ENCODE data around the gene CDYL2.
"Not testable (repeated sequence)": the region's sequence is repeated elsewhere in the genome, so short reads cannot be mapped to it uniquely, and the experiment has no call there.

The CDYL2 gene

DNA sequence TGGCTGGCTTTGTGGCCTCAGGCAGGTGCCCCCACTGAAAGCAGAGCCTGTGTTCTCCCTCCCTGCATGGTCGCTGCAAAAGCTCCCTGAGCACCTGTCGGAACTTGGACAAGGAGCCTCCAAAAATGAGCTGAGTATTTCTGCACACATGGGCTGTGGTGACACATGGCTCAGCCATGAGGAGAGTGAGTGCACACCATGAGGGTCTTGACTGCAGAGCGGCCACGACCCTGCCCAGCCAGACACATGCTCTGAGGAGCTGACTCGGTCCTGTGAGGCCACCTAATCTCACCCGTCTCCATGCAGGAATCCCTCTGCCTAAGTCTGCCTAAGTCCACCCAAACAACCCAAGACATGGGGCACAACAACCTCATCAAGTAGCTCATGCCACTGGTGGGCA, 134.7 kb downstream of the CDYL2 start:
- DNase-seq (ENCODE audit: low read depth in 2 of 2) = no peak

DNA sequence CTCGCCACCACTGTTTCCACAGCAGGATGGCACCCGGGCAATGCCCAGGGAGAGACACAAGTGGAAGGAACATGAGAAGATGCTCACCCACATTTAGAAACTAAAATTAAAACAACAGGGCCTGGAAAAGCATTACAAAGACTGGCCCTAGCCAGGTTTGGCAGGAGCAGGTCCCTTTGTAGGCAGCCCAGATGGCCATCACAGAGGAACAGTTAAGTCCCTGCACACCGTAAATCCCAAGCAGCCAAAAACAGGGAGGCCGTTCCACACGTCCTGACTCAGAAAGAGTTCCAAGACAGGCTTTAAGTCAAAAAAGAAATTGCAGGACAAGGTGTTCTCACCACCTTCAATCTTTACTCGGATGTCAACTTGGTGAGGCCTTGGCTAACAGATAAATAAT, 136.5 kb downstream of the CDYL2 start:
- DNase-seq (ENCODE audit: low read depth in 2 of 2) = no peak

- DNase-seq (ENCODE audit: low read depth in 2 of 2) = no peak
These were observed 137.2 kb downstream of the CDYL2 start for GRCh38 chr16:80667251-80667560.

- no peak for DNase-seq (ENCODE audit: low read depth in 2 of 2)
These were observed 137.8 kb downstream of the CDYL2 start for GRCh38 chr16:80666378-80667250.

DNA sequence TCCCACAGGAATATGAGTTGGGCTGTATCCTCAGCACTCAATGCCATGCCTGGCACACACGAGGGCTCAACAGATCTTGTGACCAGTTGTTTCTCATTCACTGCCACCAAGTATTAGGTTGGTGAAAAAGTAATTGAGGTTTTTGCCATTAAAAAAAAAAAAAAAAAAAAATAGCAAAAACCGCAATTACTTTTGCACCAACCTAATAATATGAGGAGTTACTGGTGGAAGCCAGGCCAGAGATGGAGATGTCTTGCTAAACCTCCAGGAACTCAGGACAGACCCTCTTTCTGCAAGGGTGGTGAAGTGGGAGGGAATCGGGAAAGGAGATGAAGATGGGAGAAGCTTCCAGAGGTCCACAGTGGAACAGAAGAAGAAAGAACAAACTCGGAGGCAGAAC, 139.0 kb downstream of the CDYL2 start:
- no peak for DNase-seq (ENCODE audit: low read depth in 2 of 2)

- no peak for DNase-seq (ENCODE audit: low read depth in 2 of 2)
These were observed 139.6 kb downstream of the CDYL2 start for GRCh38 chr16:80664786-80665185.

- no peak for DNase-seq (ENCODE audit: low read depth in 2 of 2)
These were observed 140.2 kb downstream of the CDYL2 start for GRCh38 chr16:80664226-80664625.

- DNase-seq (ENCODE audit: low read depth in 2 of 2) = no peak
These were observed 141.3 kb downstream of the CDYL2 start for GRCh38 chr16:80663078-80663477.

DNA sequence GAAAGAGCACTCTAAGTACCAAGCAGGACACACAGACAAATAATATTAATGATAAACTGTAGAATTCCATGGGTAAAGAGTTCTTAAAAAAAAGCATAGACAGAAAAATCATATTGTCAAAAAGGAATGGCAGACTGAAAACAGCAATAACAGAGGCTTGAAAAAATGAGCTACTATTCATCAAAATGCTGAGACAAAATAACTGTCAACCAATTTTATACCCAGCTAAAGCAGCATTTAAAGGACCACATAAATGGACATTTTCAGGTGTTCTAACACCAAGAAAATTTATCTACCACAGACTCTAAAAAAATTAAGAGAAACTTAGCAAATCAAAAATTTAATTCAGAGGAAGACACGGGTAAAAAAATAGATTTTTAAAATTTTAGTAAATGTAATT, 144.5 kb downstream of the CDYL2 start:
- no peak for DNase-seq (ENCODE audit: low read depth in 2 of 2)

- DNase-seq (ENCODE audit: low read depth in 2 of 2) = peak in 1 of 2 donors; percentile 20
These were observed 147.7 kb downstream of the CDYL2 start for GRCh38 chr16:80656711-80657150.

DNA sequence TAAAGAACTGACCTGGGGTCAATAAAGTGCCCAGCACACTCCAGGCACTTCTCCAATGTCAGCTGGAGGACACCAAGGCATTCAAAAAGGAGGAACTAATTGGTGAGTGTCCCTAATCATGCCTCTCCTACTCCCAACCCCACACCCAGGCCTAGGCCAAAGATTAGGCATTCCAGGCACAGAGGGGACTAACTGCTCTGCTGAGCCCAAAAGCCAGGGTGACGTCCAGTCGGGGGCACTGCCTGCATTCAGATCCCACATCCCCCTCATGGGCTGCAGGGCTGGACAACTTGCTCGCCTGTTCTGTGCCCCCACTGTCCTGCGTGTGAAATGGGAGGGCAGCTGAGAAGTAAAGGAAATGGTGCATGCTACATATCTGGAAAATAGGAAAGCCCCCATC, 148.2 kb downstream of the CDYL2 start:
- DNase-seq (ENCODE audit: low read depth in 2 of 2) = no peak

DNA sequence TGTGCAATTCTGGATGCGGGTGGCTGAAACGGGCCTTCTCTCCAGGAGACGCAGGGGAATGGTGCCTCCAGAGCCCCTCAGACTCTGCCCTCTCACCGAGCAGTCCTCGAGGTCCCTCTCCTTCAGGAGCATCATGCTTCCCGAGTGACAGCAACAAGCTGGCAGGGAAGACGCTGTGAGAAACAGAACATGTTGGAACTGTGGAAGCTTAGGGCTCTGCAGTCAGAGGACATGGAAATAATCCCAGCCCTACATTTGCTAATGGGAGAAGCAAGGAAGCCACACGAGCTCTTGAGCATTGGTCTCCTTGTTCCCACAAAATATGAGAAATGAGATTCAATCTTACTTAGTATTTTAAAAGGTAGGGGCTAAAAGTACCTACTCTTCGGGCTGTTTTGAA, 148.6 kb downstream of the CDYL2 start:
- no peak for DNase-seq (ENCODE audit: low read depth in 2 of 2)

GRCh38 chr16:80654094-80654862, 150.1 kb downstream of the CDYL2 start:
- no peak for DNase-seq (ENCODE audit: low read depth in 2 of 2)

GRCh38 chr16:80652441-80652840, 152.0 kb downstream of the CDYL2 start:
- no peak for DNase-seq (ENCODE audit: low read depth in 2 of 2)

DNA sequence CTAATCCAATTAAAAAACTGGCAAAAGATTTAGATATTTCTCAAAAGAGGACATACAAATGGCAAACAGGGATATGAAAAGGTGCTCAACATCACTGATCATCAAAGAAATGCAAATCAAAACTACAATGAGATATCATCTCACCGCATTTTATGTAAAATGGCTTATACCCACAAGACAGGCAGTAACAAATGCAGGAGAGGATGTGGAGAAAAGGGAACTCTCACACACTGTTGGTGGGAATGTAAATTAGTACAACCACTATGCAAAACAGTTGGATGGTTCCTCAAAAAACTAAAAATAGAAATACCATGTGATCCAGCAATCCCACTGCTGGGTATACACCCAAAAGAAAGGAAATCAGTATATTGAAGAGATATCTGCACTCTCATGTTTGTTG, 154.1 kb downstream of the CDYL2 start:
- DNase-seq (ENCODE audit: low read depth in 2 of 2) = not testable (repeated sequence)

DNA sequence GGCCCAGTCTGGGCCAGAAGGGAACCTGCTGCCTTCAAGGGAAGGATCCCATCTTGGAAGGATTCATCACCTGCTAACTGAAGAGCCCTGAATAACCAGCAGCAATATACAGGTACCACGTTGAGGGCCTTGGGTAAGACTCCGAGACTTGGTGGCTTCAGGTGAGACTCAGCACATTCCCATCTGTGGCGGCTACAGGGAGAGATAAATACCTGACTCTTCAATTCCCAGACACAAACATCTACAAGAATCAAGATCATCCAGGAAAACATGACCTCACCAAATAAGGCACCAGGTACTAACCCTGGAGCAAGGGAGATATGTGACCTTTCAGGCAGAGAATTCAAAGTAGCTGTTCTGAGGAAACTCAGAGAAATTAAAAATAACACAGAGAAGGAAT, 164.1 kb downstream of the CDYL2 start:
- DNase-seq (ENCODE audit: low read depth in 2 of 2) = no peak

GRCh38 chr16:80639636-80640035, 164.8 kb downstream of the CDYL2 start:
- DNase-seq (ENCODE audit: low read depth in 2 of 2) = no peak

DNA sequence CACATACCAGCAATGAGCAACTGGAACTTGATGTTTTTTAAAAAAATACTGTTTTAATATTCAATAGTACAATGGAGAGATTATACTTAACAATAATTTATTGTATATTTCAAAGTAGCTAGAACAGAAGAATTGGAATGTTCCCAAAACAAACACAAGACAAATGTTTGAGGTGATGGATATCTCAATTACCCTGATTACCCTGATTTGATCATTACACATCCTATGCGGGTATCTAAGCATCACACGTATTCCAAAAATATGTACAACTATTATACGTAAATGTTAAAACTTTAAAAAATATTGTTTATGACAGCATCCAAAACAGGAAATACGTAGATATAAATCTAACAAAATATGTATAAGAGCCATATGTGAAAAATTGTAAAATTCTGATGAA, 166.8 kb downstream of the CDYL2 start:
- no peak for DNase-seq (ENCODE audit: low read depth in 2 of 2)

DNA sequence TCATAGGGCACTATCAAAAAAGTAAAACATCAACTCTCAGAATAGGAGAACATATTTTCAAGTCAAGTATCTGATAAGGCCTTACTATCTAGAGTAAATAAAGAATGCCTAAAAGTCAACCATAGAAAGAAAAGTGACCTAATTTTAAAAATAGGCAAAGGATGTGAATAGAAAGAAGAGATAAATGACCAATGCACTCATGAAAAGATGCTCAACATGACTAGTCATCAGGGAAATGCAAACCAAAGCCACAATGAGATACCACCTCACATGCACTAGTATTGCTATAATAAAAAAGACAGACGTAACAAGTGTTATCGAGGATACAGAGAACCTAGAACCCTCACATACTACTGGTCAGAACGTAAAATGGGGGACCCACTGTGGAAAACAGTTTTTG, 172.8 kb downstream of the CDYL2 start:
- no peak for DNase-seq (ENCODE audit: low read depth in 2 of 2)

- DNase-seq (ENCODE audit: low read depth in 2 of 2) = no peak
These were observed 176.1 kb downstream of the CDYL2 start for GRCh38 chr16:80628254-80628653.

- no peak for DNase-seq (ENCODE audit: low read depth in 2 of 2)
These were observed 177.3 kb downstream of the CDYL2 start for GRCh38 chr16:80627108-80627507.

DNA sequence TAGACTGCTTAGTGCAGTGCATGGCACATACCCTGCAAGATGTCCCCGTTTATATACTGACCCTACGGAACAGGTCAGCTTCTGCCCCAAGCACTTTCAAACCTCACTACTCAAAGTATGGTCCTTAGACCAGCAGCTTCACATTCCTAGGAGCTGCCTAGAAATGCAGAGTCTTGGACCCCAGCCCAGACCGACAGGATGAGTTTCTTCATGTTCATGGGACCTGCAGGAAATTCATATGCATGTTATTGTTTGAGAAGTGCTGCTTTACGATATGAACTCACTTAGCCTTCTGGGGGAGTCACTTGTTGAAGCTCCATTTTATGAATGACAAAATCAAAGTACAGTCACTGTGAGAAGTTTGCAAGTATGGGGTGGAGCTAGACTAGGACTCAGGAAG, 181.0 kb downstream of the CDYL2 start:
- DNase-seq (ENCODE audit: low read depth in 2 of 2) = no peak

DNA sequence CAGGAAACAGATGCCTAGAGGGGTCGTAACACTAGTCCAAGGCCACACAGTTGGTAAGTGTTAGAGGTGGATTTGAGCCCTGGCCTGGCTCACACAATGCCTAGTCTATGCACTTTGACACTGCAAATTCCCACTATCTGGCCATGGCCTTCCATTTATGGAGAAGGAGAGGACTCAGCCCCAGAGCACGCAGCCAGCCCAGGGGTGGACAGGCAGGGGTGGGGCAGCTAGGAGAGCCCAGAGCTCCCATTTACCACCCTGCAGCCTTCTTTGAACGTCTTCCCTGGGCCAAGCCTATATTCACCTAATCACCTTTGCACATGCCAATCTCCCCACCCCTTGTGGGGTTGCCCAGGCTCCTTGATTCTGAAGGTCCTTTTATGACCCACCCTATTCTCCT, 182.4 kb downstream of the CDYL2 start:
- no peak for DNase-seq (ENCODE audit: low read depth in 2 of 2)

All from stimulated activated CD4-positive, alpha-beta T cell treated with anti-CD3 and anti-CD28 coated beads, Interleukin-4, amount 100 ng/mL, for 48 hours (primary cell).